K562 (cell line): ENCODE measurements around the gene GJB6.

Source experiments
- CEBPZ ChIP-seq: fragments of 150-350 bp; IDR thresholded peaks from 2 replicates; pipeline ENCODE4 v1.6.1; 2014; ENCODE audit warnings: low read depth, mild to moderate bottlenecking, low read length, borderline replicate concordance
- CTCF ChIP-seq, 3 experiments: IDR thresholded peaks in 2 of 3; conservative IDR thresholded peaks in 1 of 3; 2 replicates each; pipeline ENCODE4 v1.5.1; 2011 to 2012; ENCODE audit warnings: low read length in 3 of 3, mild to moderate bottlenecking in 3 of 3, control low read depth in 2 of 3, improper control_type of control experiment in 1 of 3, inconsistent platforms in 1 of 3, low read depth in 1 of 3, mixed read lengths in 1 of 3, moderate library complexity in 1 of 3; ENCODE audit not compliant: insufficient read depth in 2 of 3
- EP300 ChIP-seq: IDR thresholded peaks from 2 replicates; pipeline ENCODE4 v1.6.1; 2012; ENCODE audit warnings: low read length, improper control_type of control experiment
- MYC ChIP-seq, 2 experiments: fragments of 250-450 bp in 1 of 2; sonication (Bioruptor Pico) in 1 of 2; IDR thresholded peaks; 2 replicates each; pipeline versions ENCODE4 v1.5.1 to v1.6.1; 2012 to 2021; ENCODE audit warnings: low read depth in 2 of 2, borderline replicate concordance in 1 of 2, improper control_type of control experiment in 1 of 2, low read length in 1 of 2, mild to moderate bottlenecking in 1 of 2, moderate library complexity in 1 of 2
- RCOR1 ChIP-seq, 2 experiments: IDR thresholded peaks; 2 replicates each; pipeline ENCODE4 v1.6.1; 2012; ENCODE audit warnings: low read depth in 2 of 2, low read length in 2 of 2, borderline replicate concordance in 1 of 2, improper control_type of control experiment in 1 of 2
- SAP30 ChIP-seq: fragments of 200-600 bp; sonication (generic); IDR thresholded peaks from 2 replicates; pipeline ENCODE4 v1.6.1; 2012; ENCODE audit warnings: borderline replicate concordance, low read depth, mild to moderate bottlenecking, moderate library complexity, low read length, control low read depth, inconsistent platforms; ENCODE audit not compliant: insufficient read depth, poor library complexity, severe bottlenecking
- SMARCC2 ChIP-seq: fragments of 450-650 bp; IDR thresholded peaks from 2 replicates; pipeline ENCODE4 v1.6.1; 2017; ENCODE audit warnings: antibody characterized with exemption, moderate library complexity, mild to moderate bottlenecking, low read depth
- ZBTB12 ChIP-seq: fragments of 250-450 bp; sonication (Bioruptor Pico); IDR thresholded peaks from 2 replicates; pipeline ENCODE4 v1.4.0; 2020
- ZNF354B ChIP-seq: fragments of 250-450 bp; sonication (Bioruptor Pico); IDR thresholded peaks from 2 replicates; pipeline ENCODE4 v1.4.0; 2020

- TF ChIP-seq CTCF (IDR thresholded peaks at IDR 0.05 in 2 of 3, conservative IDR thresholded peaks at IDR 0.05 in 1 of 3; ENCODE audit: insufficient read depth in 2 of 3, low read depth in 1 of 3, low read length in 3 of 3) (no peak), SAP30 (no peak), ZBTB12 (CRISPR knock-in tag) (no peak), RCOR1 (IDR thresholded peaks at IDR 0.05; ENCODE audit: borderline replicate concordance in 1 of 2, low read depth in 2 of 2, low read length in 2 of 2) (no peak), CEBPZ (no peak), MYC (IDR thresholded peaks at IDR 0.05; ENCODE audit: low read depth, low read length) (no peak), MYC (CRISPR knock-in tag; IDR thresholded peaks at IDR 0.05; ENCODE audit: borderline replicate concordance, low read depth) (no peak), SMARCC2 (no peak), ZNF354B (CRISPR knock-in tag) (no peak), EP300 (no peak)
Observed at GRCh38 chr13:20239748-20240147, 7.6 kb upstream of the GJB6 start.
